Activated CD4-positive, alpha-beta T cell treated with anti-CD3 and anti-CD28 coated beads, Interleukin-2, amount 10 ng/mL, durations not matched to agents 7 days and 5 days (primary cell): ENCODE measurements around the gene SORL1. TPM values are rescaled to one million over a fixed set of nuclear protein-coding genes. Genes with fewer than 3 reads are reported as not detected.
A peak's percentile ranks its signal among the peaks of the same experiment; 100 is the strongest.

Source experiments
- CTCF ChIA-PET: fragments of 350-600 bp; sonication (Branson Sonifier 250); formaldehyde crosslinking; loops from one replicate; lab custom pipeline; 2021; ENCODE audit warnings: antibody characterized with exemption; lab: Charles Lee
- POLR2A ChIA-PET: fragments of 350-600 bp; sonication (Branson Sonifier 250); formaldehyde crosslinking; loops from one replicate; lab custom pipeline; 2021; ENCODE audit warnings: antibody characterized with exemption; lab: Charles Lee
- DNase-seq: peaks from one replicate; pipeline ENCODE4 v3.0.0-alpha.2; 2020
- H3K27ac Mint-ChIP-seq: one replicate; pipeline ENCODE4 v1.8.0; 2021; ENCODE audit warnings: mild to moderate bottlenecking, moderate library complexity, mixed read lengths
- H3K27me3 Mint-ChIP-seq: one replicate; pipeline ENCODE4 v1.8.0; 2021; ENCODE audit warnings: mixed read lengths
- H3K36me3 Mint-ChIP-seq: one replicate; pipeline ENCODE4 v1.8.0; 2021; ENCODE audit warnings: low read depth, mixed read lengths
- H3K4me1 Mint-ChIP-seq: one replicate; pipeline ENCODE4 v1.8.0; 2021; ENCODE audit warnings: mixed read lengths
- H3K4me3 Mint-ChIP-seq: one replicate; pipeline ENCODE4 v1.8.0; 2021; ENCODE audit warnings: mild to moderate bottlenecking, moderate library complexity, mixed read lengths
- H3K9me3 Mint-ChIP-seq: one replicate; pipeline ENCODE4 v1.8.0; 2021; ENCODE audit warnings: mixed read lengths
- total RNA-seq, 2 experiments: library from RNA; stranded (reverse); gene quantifications; one replicate each; pipeline ENCODE4 v1.2.3, GENCODE V29; 2021

Gene SORL1
- total RNA-seq, 2 experiments from 2014 or later = 197 to 207 TPM

DNA sequence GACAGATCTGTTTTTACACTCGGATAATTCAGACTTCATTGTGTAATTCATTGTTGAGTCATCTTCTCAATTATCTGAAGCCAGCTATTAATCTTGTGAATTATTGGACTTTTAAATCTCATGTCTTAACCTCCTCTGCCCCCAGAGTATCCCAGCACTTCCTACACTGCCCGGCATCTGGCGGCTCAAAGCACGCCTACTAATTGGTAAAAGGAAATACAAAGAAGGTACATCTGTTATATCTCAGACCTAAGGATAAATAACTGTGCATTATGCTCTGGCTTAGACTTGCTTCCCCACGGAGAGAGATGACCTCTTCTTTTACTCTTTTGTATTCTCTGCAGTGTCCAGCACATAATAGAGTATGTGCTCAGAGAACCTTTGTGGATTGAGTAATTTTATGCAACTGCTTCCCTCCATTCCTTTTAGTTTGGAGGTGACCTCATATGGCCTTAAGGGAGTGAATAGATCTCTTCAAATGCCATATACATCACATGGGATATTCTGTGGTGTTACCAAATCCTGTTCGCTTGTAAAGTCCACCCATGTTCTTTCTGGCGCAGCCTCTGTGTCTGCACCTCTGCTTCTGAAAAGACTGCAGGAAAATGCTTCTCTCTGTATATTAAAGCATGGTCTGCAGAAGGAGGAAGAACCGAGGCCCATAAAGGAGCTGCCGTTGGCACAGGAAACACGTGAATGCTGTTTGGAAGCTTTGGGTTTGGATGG is 126.3 kb downstream of the SORL1 start:
- Mint-ChIP-seq H3K36me3 (peaks cover 97% of the 10 kb centered on the region), H3K27ac (no peak overlapping the region), H3K9me3 (peaks cover 12% of the 10 kb centered on the region), H3K27me3 (no peaks in the 10 kb centered on the region), H3K4me3 (no peak overlapping the region), H3K4me1 (peaks cover 31% of the 10 kb centered on the region)
- CTCF ChIA-PET = no interaction called here
- DNase-seq = no peak
- POLR2A ChIA-PET = no interaction called here

DNA sequence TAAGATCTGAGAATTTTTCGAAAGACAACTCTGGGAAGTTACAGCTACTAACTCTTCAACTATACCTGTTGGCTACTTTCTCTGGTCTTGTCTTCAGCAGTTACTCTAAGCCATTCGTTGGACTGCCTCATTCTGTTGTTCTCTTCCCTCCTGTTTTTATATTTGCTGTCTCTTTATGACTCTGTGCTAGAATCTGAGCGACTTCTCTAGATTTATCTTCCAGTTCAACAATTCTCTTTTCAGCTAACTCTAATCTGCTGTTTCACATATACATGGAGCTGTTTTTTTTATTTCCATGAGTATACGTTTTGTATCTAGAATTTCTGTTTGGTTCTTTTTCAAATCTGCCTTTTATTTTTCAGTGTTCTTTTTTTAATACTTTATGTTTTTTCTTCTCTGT is 128.0 kb downstream of the SORL1 start:
- ChIA-PET POLR2A (no interaction called here), CTCF (interaction anchor here (0.6 to 1.1 kb wide), 6 partner anchors 9 to 471 kb away, joined by 3 to 4 read pairs (median 4); no protein-coding TSS in a partner anchor)
- Mint-ChIP-seq H3K27ac (no peak overlapping the region), H3K27me3 (no peaks in the 10 kb centered on the region), H3K4me1 (peaks cover 39% of the 10 kb centered on the region), H3K9me3 (peaks cover 12% of the 10 kb centered on the region), H3K36me3 (peaks cover 92% of the 10 kb centered on the region), H3K4me3 (no peak overlapping the region)
- DNase-seq = no peak

DNA sequence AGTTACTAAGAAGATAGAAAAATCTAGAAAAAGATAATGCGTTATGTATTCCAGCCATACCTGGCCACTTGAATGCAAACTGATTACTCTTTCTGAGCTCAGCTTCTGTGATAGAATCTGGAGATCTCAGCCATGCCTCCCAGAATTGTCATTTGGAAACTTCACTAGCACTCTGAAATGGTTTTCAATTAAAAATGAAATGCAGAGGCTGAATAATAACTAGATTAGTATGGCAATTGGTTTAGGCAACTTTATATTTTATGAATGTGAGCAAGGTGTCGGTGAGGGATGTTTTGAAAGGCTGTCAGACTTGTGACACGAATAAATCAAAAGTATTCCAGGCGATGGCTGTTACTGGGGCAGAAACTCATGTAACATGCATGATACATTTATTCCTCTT is 129.5 kb downstream of the SORL1 start:
- no peak for DNase-seq
- Mint-ChIP-seq H3K9me3 (peaks cover 12% of the 10 kb centered on the region), H3K4me1 (peaks cover 37% of the 10 kb centered on the region), H3K27me3 (no peaks in the 10 kb centered on the region), H3K4me3 (no peak overlapping the region), H3K27ac (peak overlapping the region; percentile 11), H3K36me3 (peaks cover 84% of the 10 kb centered on the region)
- POLR2A ChIA-PET = no interaction called here
- CTCF ChIA-PET = interaction anchor here (0.7 to 1.5 kb wide), 2 partner anchors 10 to 288 kb away, joined by 3 read pairs; no protein-coding TSS in a partner anchor

DNA sequence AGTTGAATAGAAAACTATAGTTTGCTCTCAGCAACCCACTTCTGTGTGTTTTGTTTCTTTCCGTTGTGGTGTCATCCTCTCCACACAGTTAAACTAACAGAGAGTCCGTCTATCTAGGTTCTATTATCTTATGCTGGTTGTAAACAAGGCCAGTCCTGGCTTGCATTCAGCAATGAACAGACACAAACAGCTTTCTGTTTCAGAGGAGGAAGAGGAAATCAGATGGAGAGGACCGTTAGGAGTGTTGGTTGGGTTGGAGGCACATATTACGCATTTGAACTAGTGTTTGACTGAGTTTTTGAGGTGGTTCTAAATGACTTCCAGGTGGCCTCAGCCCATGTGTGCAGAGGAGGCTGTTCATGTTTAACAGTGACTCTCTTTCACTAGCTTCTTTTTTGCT is 130.2 kb downstream of the SORL1 start:
- H3K4me1 Mint-ChIP-seq = peaks cover 37% of the 10 kb centered on the region
- H3K4me3 Mint-ChIP-seq = no peak overlapping the region
- ChIA-PET POLR2A (no interaction called here), CTCF (interaction anchor here (1.2 to 1.5 kb wide), 2 partner anchors 9 kb away, joined by 3 to 6 read pairs; no protein-coding TSS in a partner anchor)
- DNase-seq = peak; percentile 26
- peaks cover 81% of the 10 kb centered on the region for H3K36me3 Mint-ChIP-seq
- H3K27me3 Mint-ChIP-seq = no peaks in the 10 kb centered on the region
- peaks cover 12% of the 10 kb centered on the region for H3K9me3 Mint-ChIP-seq
- H3K27ac Mint-ChIP-seq = peak overlapping the region; percentile 74

DNA sequence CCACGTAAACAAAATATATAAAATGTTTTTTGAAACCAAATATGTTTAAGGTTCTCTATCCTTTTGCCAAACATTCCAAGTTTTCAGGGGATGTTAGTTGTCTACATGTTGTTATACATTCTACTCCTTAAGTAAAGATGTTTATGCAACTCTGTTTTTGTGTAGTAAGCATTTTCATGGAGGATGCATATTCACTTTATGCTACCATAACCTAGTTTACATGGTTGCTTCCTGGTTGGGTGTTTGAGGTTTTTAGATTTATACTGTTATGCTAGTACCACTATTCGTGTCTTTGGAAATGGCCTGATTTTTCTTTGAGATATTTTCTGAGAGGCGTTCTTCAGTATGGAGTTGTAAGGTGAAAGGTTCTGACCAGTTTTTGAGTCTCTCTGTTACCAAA is 131.7 kb downstream of the SORL1 start:
- POLR2A ChIA-PET = no interaction called here
- peak overlapping the region; percentile 32 for H3K27ac Mint-ChIP-seq
- peaks cover 77% of the 10 kb centered on the region for H3K36me3 Mint-ChIP-seq
- CTCF ChIA-PET = no interaction called here
- DNase-seq = no peak
- H3K9me3 Mint-ChIP-seq = peaks cover 12% of the 10 kb centered on the region
- H3K4me1 Mint-ChIP-seq = peaks cover 39% of the 10 kb centered on the region
- H3K27me3 Mint-ChIP-seq = no peaks in the 10 kb centered on the region
- no peak overlapping the region for H3K4me3 Mint-ChIP-seq

DNA sequence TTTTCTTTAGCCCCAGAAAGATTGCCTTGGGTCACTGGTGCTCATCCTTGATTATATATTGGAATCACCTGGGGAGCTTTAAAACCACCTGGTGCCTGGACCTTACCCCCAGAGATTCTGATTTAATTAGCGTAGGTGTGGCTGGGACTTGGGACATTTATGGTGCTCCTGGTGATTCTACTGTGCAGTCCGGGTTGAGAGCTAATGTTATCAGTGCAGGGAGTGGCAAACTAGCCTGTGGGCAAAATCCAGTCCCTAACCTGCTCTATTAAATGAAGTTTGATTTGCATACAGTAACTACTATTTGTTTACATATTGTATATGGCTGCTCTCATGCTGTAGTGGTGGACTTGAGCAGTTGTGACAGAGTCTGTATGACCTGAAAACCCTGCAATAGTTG is 134.6 kb downstream of the SORL1 start:
- Mint-ChIP-seq H3K27me3 (no peaks in the 10 kb centered on the region), H3K36me3 (peaks cover 70% of the 10 kb centered on the region), H3K4me1 (peaks cover 44% of the 10 kb centered on the region), H3K9me3 (no peaks in the 10 kb centered on the region), H3K4me3 (no peak overlapping the region), H3K27ac (no peak overlapping the region)
- no peak for DNase-seq
- ChIA-PET CTCF (no interaction called here), POLR2A (no interaction called here)

DNA sequence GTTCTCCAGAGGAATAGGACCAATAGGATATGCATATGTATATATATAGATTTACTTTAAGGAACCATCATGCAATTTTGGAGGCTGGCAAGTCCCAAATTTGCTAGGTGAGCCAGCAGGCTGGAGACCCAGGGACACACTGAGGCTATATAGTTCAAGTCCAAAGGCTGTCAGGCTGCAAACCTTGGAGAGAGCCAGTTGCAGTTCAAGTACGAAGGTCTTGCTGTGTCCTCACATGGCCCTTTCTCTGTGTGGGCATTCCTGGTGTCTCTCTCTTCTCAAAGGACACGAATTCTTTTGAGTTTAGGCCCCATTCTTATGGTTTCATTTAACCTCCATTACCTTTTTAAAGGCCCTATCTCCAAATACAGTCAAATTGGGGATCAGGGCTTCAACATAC is 135.1 kb downstream of the SORL1 start:
- POLR2A ChIA-PET = no interaction called here
- Mint-ChIP-seq H3K4me1 (peaks cover 40% of the 10 kb centered on the region), H3K36me3 (peaks cover 70% of the 10 kb centered on the region), H3K27ac (no peak overlapping the region), H3K9me3 (no peaks in the 10 kb centered on the region), H3K27me3 (no peaks in the 10 kb centered on the region), H3K4me3 (no peak overlapping the region)
- DNase-seq = no peak
- CTCF ChIA-PET = interaction anchor here (0.7 kb wide), 1 partner anchor 10 kb away, joined by 3 read pairs; no protein-coding TSS in a partner anchor

DNA sequence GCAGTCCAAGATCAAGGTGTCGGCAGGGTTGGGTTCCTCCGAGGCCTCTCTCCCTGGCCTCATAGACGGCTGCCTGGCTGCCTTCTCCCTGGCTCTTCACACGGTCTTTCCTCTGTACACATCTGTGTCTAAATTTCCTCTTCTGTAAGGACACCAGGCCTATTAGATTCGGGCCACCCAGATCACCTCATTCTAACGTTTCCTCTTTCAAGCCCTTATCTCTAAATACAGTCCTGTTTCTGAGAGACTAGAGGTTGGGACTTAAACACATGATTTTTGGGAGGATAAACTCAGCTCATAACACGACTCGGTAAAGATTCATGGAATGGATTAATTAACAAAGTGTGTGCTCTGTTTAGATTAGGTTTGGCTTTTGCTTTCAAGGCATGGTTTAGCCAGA is 136.6 kb downstream of the SORL1 start:
- peak overlapping the region; percentile 28 for H3K27ac Mint-ChIP-seq
- peaks cover 69% of the 10 kb centered on the region for H3K36me3 Mint-ChIP-seq

DNA sequence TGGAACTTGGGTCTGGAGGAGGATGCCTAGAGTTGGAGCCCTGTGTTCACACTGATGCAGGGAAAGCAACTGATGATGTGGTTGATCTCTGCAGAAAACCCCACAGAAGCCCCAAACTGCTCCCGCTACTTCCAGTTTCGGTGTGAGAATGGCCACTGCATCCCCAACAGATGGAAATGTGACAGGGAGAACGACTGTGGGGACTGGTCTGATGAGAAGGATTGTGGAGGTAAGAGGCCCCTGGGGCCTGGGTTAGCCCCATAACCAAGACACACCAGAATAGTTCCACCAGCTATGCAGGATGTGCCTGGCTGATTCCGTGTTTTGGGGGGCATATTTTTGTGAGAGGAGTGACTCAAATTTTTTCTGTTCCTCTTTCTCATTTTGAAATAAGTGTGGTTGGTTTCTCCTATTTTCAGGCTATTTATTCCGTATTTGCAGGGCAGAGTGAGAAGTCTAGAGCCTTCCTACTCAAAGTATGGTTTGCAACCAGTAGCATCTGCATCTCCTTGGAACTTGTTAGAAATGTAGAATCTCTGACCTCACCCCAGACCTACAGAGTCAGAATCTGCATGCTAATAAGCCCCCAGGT is 137.9 kb downstream of the SORL1 start:
- DNase-seq = no peak
- Mint-ChIP-seq H3K27ac (peak overlapping the region; percentile 51), H3K4me1 (peaks cover 20% of the 10 kb centered on the region), H3K4me3 (no peak overlapping the region), H3K36me3 (peaks cover 67% of the 10 kb centered on the region), H3K9me3 (no peaks in the 10 kb centered on the region), H3K27me3 (no peaks in the 10 kb centered on the region)
- ChIA-PET CTCF (interaction anchor here (1.2 to 2.3 kb wide), 5 partner anchors 14 to 263 kb away, joined by 3 to 7 read pairs (median 3); no protein-coding TSS in a partner anchor), POLR2A (no interaction called here)

More for the DNA sequence above, 136.6 kb downstream of the SORL1 start:
- H3K9me3 Mint-ChIP-seq = no peaks in the 10 kb centered on the region
- no peak for DNase-seq
- no peak overlapping the region for H3K4me3 Mint-ChIP-seq
- H3K27me3 Mint-ChIP-seq = no peaks in the 10 kb centered on the region
- ChIA-PET CTCF (interaction anchor here (1.1 to 1.4 kb wide), 2 partner anchors 269 to 336 kb away, joined by 3 read pairs; no protein-coding TSS in a partner anchor), POLR2A (no interaction called here)
- H3K4me1 Mint-ChIP-seq = peaks cover 27% of the 10 kb centered on the region

DNA sequence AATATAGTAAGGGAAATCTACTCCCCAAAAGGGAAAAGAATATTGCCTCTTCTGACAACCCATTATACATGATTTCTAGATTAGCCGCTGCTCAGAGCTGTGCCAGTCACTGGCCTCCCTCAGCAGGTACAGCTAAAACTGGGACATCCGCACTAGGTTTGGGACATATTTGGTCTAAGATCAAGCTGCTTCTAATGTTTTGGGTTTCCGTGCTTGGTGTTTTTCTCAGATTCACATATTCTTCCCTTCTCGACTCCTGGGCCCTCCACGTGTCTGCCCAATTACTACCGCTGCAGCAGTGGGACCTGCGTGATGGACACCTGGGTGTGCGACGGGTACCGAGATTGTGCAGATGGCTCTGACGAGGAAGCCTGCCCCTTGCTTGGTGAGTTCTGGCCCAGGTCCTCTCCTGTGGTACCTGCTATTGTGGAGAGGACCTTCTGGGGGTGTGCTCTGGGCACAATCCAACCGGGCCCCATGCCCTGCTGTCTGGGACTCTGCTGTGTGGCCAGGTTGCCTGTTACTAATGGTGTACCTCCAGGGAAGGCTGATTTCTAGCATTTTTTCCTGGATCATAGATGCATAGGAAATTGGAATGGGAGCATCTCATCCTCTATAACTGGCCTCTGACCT is 138.8 kb downstream of the SORL1 start:
- peak overlapping the region; percentile 60 for H3K27ac Mint-ChIP-seq
- peaks cover 20% of the 10 kb centered on the region for H3K4me1 Mint-ChIP-seq
- H3K27me3 Mint-ChIP-seq = no peaks in the 10 kb centered on the region
- H3K36me3 Mint-ChIP-seq = peaks cover 75% of the 10 kb centered on the region
- ChIA-PET CTCF (interaction anchor here (0.5 to 2.3 kb wide), 18 partner anchors 8 to 1410 kb away, joined by 3 to 12 read pairs (median 3); no protein-coding TSS in a partner anchor), POLR2A (no interaction called here)
- DNase-seq = no peak
- no peak overlapping the region for H3K4me3 Mint-ChIP-seq
- no peaks in the 10 kb centered on the region for H3K9me3 Mint-ChIP-seq

DNA sequence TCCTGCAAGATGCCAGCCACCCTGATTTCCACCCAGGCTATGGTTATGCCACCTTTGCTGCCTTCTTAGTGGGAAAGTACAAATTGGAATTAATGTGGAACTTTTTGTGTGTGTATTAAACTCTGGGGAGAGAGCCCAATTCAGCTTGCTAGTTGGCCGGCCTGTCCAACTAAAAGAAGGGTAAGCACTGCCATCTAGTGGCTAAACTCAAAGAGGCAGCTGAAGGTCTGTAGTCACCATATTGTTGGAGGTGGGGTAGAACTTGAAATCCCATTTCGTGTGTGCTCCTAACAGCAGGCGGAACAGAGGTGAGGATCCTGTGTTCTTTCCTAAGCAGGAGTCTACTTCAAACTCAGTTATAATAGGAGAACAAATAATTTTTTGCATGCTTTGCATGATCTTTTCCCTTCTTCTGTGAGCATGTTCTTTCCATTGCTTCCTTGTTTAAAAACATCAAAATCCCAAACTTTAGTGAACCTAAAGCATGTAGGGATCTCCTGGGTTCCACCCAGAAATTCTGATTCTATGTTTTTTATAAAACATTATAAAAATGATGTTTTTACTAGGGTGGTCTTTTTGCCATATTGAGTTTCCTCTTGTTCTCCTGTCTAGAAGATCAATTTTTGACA is 139.4 kb downstream of the SORL1 start:
- POLR2A ChIA-PET = no interaction called here
- peaks cover 20% of the 10 kb centered on the region for H3K4me1 Mint-ChIP-seq
- H3K27ac Mint-ChIP-seq = peak overlapping the region; percentile 60
- H3K9me3 Mint-ChIP-seq = no peaks in the 10 kb centered on the region
- DNase-seq = peak; percentile 84
- CTCF ChIA-PET = interaction anchor here (0.5 to 2.3 kb wide), 20 partner anchors 9 to 1411 kb away, joined by 3 to 12 read pairs (median 3); no protein-coding TSS in a partner anchor
- H3K4me3 Mint-ChIP-seq = no peak overlapping the region
- H3K36me3 Mint-ChIP-seq = peaks cover 75% of the 10 kb centered on the region
- H3K27me3 Mint-ChIP-seq = no peaks in the 10 kb centered on the region

DNA sequence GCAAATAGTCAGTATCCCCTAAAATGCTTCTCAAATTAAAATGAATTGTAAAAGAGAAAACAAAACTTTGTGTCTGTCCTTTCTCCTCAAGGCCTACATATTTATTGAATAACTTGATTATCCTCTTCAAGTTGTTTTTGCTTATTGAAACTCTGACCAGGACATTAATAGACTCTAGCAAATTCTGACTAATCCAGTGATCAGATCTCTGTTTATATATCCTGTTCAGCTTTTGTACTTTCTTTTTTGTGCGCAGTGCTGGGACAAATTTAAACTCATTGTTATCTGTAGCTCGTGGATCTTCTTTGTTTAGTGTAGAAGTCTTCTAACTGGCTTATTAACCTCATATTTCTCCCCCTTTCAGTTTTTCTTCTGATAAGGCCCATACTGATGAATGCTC is 140.6 kb downstream of the SORL1 start:
- H3K9me3 Mint-ChIP-seq = no peaks in the 10 kb centered on the region
- H3K36me3 Mint-ChIP-seq = peaks cover 82% of the 10 kb centered on the region
- ChIA-PET POLR2A (no interaction called here), CTCF (interaction anchor here (1.9 kb wide), 1 partner anchor 21 kb away, joined by 4 read pairs; no protein-coding TSS in a partner anchor)
- peaks cover 20% of the 10 kb centered on the region for H3K4me1 Mint-ChIP-seq
- H3K4me3 Mint-ChIP-seq = no peak overlapping the region
- no peak for DNase-seq
- H3K27ac Mint-ChIP-seq = no peak overlapping the region
- H3K27me3 Mint-ChIP-seq = no peaks in the 10 kb centered on the region
